DMS53 treated with DMSO at 0.1 percent for 48 hours (cell line): Measurements from ENCODE around the gene NOP9.
A peak's percentile ranks its signal among the peaks of the same experiment; 100 is the strongest.

Experiments
- DNase-seq: peaks from one replicate; lab custom pipeline; 2025; ENCODE audit not compliant: unreplicated experiment; lab: John Stamatoyannopoulos, UW

The NOP9 gene, protein sequence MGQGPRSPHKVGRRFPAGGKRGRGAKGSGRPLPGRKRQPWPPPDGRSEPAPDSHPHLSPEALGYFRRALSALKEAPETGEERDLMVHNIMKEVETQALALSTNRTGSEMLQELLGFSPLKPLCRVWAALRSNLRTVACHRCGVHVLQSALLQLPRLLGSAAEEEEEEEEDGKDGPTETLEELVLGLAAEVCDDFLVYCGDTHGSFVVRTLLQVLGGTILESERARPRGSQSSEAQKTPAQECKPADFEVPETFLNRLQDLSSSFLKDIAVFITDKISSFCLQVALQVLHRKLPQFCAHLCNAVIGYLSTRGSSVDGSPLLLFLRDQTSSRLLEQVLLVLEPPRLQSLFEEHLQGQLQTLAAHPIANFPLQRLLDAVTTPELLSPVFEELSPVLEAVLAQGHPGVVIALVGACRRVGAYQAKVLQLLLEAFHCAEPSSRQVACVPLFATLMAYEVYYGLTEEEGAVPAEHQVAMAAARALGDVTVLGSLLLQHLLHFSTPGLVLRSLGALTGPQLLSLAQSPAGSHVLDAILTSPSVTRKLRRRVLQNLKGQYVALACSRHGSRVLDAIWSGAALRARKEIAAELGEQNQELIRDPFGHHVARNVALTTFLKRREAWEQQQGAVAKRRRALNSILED

GRCh38 chr14:24299255-24300191, at the start of gene NOP9, which contains the start of gene DHRS1:
TSS of gene NOP9 (plus strand) at chr14:24299850. CDS start at chr14:24299955, 105 bp downstream.
TSS of gene DHRS1 (minus strand) at chr14:24299780. CDS start at chr14:24299106, 674 bp downstream.
- DNase-seq = peak; percentile 54

DNA sequence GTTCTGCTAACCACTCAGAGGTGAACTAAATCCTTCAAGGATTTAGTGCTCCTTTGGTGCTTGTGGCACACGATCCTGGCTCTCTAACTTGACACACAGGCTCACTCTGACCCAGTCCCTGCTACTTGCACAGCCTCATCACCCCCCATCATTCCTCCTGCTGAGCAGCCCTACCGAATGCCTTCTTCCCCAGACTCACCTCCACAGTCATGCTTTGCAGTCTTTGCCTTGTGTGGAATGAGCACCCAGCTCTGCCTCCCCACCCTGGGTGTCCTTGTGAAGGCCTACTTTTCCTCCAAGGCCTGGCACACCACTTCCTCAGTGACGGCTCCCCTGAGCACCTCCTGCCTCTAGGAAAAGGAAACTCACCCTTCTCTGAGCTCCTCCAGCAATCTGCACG, 49.3 kb upstream of the NOP9 start:
- no peak for DNase-seq

DNA sequence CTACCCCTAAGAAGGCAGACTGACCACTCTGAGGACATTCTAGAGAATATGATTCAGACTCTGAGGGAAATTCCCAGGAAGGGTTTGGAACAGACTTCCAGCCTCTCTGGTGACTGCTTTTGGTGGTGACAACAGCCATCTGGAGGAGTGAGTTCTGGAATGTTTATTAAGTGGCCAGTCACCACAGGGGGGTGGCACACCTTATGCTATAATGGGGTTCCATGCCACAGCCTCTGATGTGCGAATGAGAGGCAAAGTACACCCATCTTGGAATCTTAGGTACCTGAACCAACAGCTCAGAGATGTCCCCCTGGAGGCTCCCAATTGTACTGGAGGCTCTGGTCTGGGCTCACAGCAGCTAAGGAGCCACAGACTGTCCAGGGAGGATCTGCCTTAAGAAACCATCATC, 47.8 kb upstream of the NOP9 start:
- no peak for DNase-seq

- no peak for DNase-seq
These were observed 47.1 kb upstream of the NOP9 start for GRCh38 chr14:24252289-24253124.

- no peak for DNase-seq
These were observed 45.7 kb upstream of the NOP9 start for GRCh38 chr14:24253936-24254335.

- DNase-seq = no peak
These were observed 44.8 kb upstream of the NOP9 start for GRCh38 chr14:24254630-24255392.

DNA sequence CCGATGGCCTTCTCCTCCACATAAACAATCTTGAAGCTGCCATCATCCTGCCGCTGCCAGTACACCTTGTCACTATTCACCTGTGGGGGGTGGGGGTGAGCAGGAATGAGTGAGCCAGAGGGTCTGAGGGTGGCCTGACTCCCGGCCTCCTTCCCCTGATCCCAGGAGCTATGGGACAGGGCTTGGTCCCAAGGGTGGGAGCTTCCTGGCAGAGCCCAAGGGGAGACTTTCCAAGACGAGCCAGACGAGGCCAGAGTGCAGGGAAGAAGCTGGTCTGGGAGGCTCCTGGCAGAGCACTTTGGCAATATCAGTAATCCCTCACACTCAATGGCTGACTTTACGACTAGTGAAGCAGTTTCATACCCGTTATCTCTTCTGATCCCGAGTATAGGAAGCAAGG, 44.2 kb upstream of the NOP9 start:
- no peak for DNase-seq

DNA sequence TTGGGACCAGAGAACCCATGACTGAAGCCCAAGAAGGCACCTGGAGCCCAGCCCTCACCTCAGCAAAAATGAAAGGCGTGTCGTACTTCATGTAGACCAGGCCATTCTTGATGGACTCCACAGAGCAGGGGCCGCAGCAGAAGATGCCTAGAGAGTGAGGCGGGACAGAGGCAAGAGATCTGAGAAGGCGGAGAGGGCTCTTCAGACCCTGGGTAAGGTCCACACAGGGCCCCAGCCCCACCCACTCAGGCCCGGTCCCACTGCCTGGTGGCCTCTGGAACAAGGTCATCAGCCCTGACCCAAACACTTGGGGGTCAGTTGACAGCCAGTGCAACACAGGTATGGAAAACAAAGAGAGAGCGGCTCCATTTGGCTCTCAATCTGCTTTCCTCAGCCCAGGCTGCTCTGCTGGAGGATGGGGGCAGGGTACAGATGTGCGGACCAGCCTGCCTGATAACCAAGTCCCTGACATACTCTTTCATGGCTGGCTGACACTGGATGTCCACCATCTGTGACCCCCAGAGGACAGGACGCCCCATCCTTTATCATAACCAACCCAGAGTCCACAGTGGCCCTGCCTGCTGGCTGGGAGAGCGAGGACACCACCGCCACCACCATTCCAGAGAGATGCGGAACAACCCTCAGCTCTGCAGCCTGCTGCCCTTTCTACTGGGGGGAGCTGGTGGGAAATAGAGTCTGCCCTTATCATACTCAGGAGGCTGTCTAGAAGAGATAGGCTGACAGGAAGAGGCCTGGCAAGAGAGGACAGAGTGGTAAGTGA, 43.5 kb upstream of the NOP9 start:
- DNase-seq = no peak

DNA sequence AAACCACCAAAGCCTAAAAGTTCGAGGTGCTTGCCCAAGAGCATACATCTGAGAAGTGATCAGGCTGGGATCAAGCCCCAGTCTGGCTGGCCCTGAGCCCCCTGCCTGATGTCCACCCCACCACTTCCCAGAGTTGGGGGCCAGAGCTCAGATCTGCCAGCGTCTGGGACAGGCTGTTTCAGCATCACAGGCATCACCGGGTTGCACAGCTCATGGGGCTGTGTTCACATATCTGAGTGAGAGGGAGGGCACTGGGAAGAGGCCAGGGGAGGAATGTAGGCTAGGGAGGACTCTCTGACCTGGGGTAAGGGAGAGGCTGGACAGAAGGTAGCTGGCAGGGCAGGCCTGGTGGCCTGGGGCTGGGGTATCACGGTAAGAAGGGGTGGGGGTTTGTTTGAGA, 42.7 kb upstream of the NOP9 start:
- DNase-seq = no peak

DNA sequence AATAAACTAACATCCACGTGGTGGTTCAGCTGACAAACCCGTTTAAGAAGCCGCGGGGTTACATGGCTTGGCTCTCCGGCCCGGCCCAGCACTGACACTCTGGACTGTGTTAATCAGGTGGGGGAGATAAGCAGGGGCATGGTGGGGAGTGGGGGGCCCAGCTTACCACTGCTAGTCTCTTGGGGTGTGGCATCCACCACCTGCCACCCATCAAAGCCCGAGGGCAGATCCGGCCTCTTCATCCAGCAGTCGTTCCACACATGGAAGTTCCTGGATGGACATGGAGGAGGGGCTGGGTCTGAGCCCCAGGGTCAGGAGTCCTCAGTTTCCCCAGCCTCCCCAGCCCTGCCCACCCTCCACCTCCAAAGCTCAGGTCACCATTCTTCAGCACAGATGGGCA, 41.5 kb upstream of the NOP9 start:
- no peak for DNase-seq

- DNase-seq = no peak
These were observed 40.9 kb upstream of the NOP9 start for GRCh38 chr14:24258548-24259265.

DNA sequence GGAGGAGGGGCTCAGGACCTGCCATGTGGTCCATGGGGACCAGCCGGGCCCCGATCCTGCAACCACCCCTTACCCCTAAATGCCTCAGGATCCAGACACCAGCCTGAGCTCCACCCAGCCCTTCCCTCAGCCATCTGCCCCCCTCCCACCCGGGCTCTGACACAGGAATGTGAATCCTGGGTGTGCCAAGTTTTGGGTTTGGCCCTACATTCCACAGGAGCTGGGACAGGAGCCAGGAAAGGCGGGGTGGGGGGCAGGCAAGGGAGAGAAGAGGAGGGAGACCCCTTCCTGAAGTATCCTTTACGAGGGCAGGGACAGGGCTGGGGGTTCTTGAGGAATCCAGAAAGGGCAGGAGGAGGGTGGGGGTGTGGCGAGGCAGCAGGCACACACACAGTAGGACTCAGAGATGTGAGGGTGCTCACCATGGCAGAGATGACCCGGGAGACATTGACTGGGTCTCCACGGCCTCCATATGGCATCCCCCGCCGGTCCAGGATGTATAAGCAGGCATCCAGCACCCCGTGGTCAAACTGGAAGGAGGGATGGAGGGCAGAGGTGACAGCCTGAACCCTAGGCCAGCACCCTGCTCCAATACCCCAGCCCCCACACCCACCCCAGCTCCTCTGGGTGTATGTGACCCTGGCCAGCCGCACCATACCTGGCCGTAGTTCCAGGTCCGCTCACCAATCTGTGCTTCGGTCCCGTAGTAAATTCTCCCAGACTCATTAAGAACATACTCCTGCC, 40.2 kb upstream of the NOP9 start:
- no peak for DNase-seq

- DNase-seq = no peak
These were observed 39.4 kb upstream of the NOP9 start for GRCh38 chr14:24260026-24260779.

GRCh38 chr14:24260780-24261157, 38.9 kb upstream of the NOP9 start:
- DNase-seq = no peak

DNA sequence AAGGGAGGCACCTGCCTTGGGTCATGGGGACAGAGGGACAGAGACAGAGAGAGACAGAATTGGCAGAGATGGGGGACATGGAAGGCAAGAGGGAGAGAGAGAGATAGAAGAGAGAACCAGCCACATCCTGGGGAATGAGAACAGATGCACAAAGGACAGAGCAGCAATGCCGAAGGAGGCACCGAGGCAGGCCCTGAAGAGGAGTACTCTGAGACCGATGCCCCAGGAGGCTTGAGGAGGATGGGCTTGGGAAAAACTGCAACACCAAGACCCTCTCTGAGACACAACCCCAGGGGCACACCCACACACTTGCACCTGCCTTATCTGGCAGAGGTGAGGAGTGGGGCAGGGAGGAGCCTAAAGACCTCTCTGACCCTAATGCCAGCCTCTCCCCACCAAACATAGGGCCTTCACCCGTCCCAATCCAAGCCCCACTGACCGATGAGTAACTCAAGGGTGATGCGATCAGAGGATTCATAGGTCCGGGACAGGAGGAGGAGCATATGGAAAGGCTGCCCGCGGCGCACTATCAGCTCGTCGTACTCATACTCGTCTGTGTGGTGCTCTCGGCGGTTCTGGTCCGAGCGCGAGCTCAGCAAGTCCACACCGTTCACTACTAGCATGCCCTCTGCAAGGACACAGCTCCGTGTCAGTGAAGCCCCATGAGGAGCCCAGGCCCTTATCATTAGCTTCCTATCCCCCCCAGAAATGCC, 38.2 kb upstream of the NOP9 start:
- DNase-seq = no peak

DNA sequence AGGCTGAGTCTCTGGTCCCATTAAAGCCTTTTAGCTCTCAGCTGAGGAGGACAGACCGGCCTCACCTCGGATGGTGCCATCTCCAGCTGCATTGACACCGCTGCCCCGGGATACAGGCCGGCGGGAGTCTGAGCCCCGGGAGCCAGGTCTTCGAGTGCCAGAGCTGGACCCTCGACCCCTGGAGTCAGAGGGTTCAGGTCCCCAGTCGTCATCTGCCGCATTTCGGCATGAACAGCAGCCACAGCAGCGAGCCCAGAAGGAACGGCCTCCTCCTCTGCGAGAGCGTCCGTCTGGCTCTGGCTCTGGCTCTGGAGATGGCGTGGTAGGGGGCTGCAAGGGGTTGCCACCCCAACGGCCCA, 37.7 kb upstream of the NOP9 start:
- DNase-seq = no peak
